Right ventricle myocardium superior (tissue), 1 donor: Measurements from ENCODE around the gene CLN3. TPM values are rescaled to one million over a fixed set of nuclear protein-coding genes. Genes with fewer than 3 reads are reported as not detected.
"Not testable (repeated sequence)": the region's sequence is repeated elsewhere in the genome, so short reads cannot be mapped to it uniquely, and the experiment has no call there.

Experiments used
- ATAC-seq: fragments of 200-7000 bp; cut with Tn5 transposase; one replicate; pipeline ENCODE4 v1.9.1; 2020; ENCODE audit warnings: mild to moderate bottlenecking; ENCODE audit not compliant: poor library complexity
- DNase-seq: peaks from one replicate; pipeline ENCODE4 v3.0.0-alpha.2; 2020
- intact Hi-C: fragments of 100-400 bp; cut with DNase I; formaldehyde crosslinking; loops from one replicate; pipeline ENCODE4 v1.11.2; 2022
- long read RNA-seq: library from polyadenylated mRNA; unstranded; transcript quantifications from one replicate; pipeline ENCODE4 v2.0.0, GENCODE V29; 2021
- total RNA-seq: library from RNA; stranded (reverse); fragmentation: NEBNext Ultra II Directional; extraction: Animal tissue kit (Norgen Biotek cat#: 25700); gene quantifications from one replicate; pipeline ENCODE4 v1.2.1, GENCODE V29; 2021
- donor health status: DM: no; HTN: yes; CAD: no; lungs with severe emphysema.

CLN3 gene
- 11.5 TPM for total RNA-seq
- long read RNA-seq, transcript CLN3-244 (16 exons, 3,832 nt) = major isoform, 19 of 24 reads
- long read RNA-seq, partial matches to known transcripts = 1 of 24 reads
- long read RNA-seq, other reads (novel, unspliced or antisense) = 0 of 24 reads

GRCh38 chr16:28491970-28492474, at the start of gene CLN3:
Gene CLN3, minus strand, starts transcription at chr16:28492074. Its CDS starts 315 bp downstream, at chr16:28491759.
- intact Hi-C loops = loop anchor here (5.0 kb wide), 2 partner anchors 45 to 60 kb away; partner anchors contain the start of genes NUPR1 and SGF29
- DNase-seq = peak; percentile 94
- ATAC-seq = peak; percentile 98

GRCh38 chr16:28540346-28540745, 48.5 kb upstream of the CLN3 start:
- intact Hi-C loops = no loop called here
- no peak for DNase-seq

GRCh38 chr16:28538733-28539596, 47.1 kb upstream of the CLN3 start, which contains the start of gene NUPR1:
Gene NUPR1, minus strand, starts transcription at chr16:28538974. Its CDS starts 67 bp downstream, at chr16:28538907.
- ATAC-seq = peak; percentile 98
- peak; percentile 94 for DNase-seq
- intact Hi-C loops = loop anchor here (5.0 kb wide), 1 partner anchor 47 kb away; the partner anchor contains the start of genes APOBR and CLN3

More at GRCh38 chr16:28540346-28540745, 48.5 kb upstream of the CLN3 start:
- no peak for ATAC-seq

- no peak for ATAC-seq
- intact Hi-C loops = loop anchor here (5.0 kb wide), 1 partner anchor 46 kb away; the partner anchor contains the start of genes APOBR and CLN3
- DNase-seq = peak; percentile 43
These were observed 46.3 kb upstream of the CLN3 start for GRCh38 chr16:28537964-28538732.

GRCh38 chr16:28537076-28537475, 45.2 kb upstream of the CLN3 start:
- intact Hi-C loops = loop anchor here (5.0 kb wide), 1 partner anchor 45 kb away; the partner anchor contains the start of genes APOBR and CLN3
- no peak for ATAC-seq
- no peak for DNase-seq

GRCh38 chr16:28534542-28535373, 42.9 kb upstream of the CLN3 start:
- intact Hi-C loops = loop anchor here (5.0 kb wide), 1 partner anchor 42 kb away; the partner anchor contains the start of genes APOBR and CLN3
- DNase-seq (peak; percentile 53), ATAC-seq (peak; percentile 3)

- intact Hi-C loops = no loop called here
- ATAC-seq (no peak), DNase-seq (no peak)
These were observed 41.2 kb upstream of the CLN3 start for GRCh38 chr16:28532940-28533647.

- intact Hi-C loops = no loop called here
These were observed 40.2 kb upstream of the CLN3 start for GRCh38 chr16:28531777-28532744.

GRCh38 chr16:28529124-28529523, 37.2 kb upstream of the CLN3 start:
- no peak for ATAC-seq
- DNase-seq = no peak
- intact Hi-C loops = no loop called here

More at GRCh38 chr16:28531777-28532744, 40.2 kb upstream of the CLN3 start:
- DNase-seq (peak; percentile 92), ATAC-seq (peak; percentile 94)

- ATAC-seq (no peak), DNase-seq (no peak)
- intact Hi-C loops = no loop called here
These were observed 36.6 kb upstream of the CLN3 start for GRCh38 chr16:28528463-28528867.

GRCh38 chr16:28527985-28528384, 36.1 kb upstream of the CLN3 start:
- ATAC-seq = no peak
- no peak for DNase-seq
- intact Hi-C loops = no loop called here

GRCh38 chr16:28527100-28527785, 35.4 kb upstream of the CLN3 start:
- DNase-seq, ATAC-seq, intact Hi-C loops: not testable (repeated sequence)

GRCh38 chr16:28526201-28527099, 34.6 kb upstream of the CLN3 start:
- intact Hi-C loops = no loop called here
- DNase-seq = no peak
- no peak for ATAC-seq

- ATAC-seq (no peak), DNase-seq (no peak)
- intact Hi-C loops = no loop called here
These were observed 32.9 kb upstream of the CLN3 start for GRCh38 chr16:28524681-28525171.
